Measurements from ENCODE around the gene RWDD4.

- TF ChIP-seq EP300 (IDR thresholded peaks at IDR 0.05) (no peak), CTCF (IDR thresholded peaks at IDR 0.05) (no peak)
Observed at GRCh38 chr4:183620421-183620820, 38.6 kb downstream of the RWDD4 start.
